Stomach (tissue), 9 donors: ENCODE measurements around the gene GFER. TPM values are rescaled to one million over a fixed set of nuclear protein-coding genes. Genes with fewer than 3 reads are reported as not detected.
A peak's percentile ranks its signal among the peaks of the same experiment; 100 is the strongest.
"Not testable (repeated sequence)": the region's sequence is repeated elsewhere in the genome, so short reads cannot be mapped to it uniquely, and the experiment has no call there.

Source experiments
- DNase-seq, 2 donors: peaks; one replicate each; pipeline versions ENCODE4 v3.0.0 to v3.0.0-alpha.2; 2013 to 2019
- H3K27ac ChIP-seq, 5 donors: fragments of 200-600 bp in 4 of 5; sonication (generic) in 4 of 5; one replicate each; pipeline ENCODE4 v1.5.1; 2013 to 2019; ENCODE audit warnings: mild to moderate bottlenecking in 1 of 5, moderate library complexity in 1 of 5
- H3K27me3 ChIP-seq, 3 donors: fragments of 200-600 bp; sonication (generic); one replicate each; pipeline ENCODE4 v1.5.1; 2017 to 2019; ENCODE audit warnings: mixed run types in 1 of 3
- H3K36me3 ChIP-seq, 4 donors: fragments of 200-600 bp; sonication (generic); 1 replicate in 3 of 4; 2 replicates in 1 of 4; pipeline ENCODE4 v1.5.1; 2016 to 2019
- H3K4me1 ChIP-seq, 4 donors: fragments of 200-600 bp; sonication (generic); one replicate each; pipeline ENCODE4 v1.5.1; 2016 to 2019
- H3K4me3 ChIP-seq, 4 donors: fragments of 200-600 bp; sonication (generic) in 3 of 4; one replicate each; pipeline ENCODE4 v1.5.1; 2016 to 2019; ENCODE audit warnings: mild to moderate bottlenecking in 1 of 4
- H3K9me3 ChIP-seq, 4 donors: fragments of 200-600 bp; sonication (generic); one replicate each; pipeline ENCODE4 v1.5.1; 2016 to 2019
- EP300 ChIP-seq: sonication (generic); formaldehyde crosslinking; IDR thresholded peaks from one replicate; pipeline ENCODE4 v1.6.1; 2017; ENCODE audit warnings: antibody characterized with exemption
- POLR2A ChIP-seq, 4 donors: fragments of 450-650 bp; IDR thresholded peaks; one replicate each; pipeline ENCODE4 v1.6.1; 2016; ENCODE audit warnings: antibody characterized with exemption in 4 of 4, control low read depth in 2 of 4, mild to moderate bottlenecking in 1 of 4, moderate library complexity in 1 of 4
- POLR2AphosphoS5 ChIP-seq, 3 donors: sonication (generic); formaldehyde crosslinking; IDR thresholded peaks; one replicate each; pipeline ENCODE4 v1.6.1; 2016; ENCODE audit warnings: antibody characterized with exemption in 3 of 3
- WGBS, 5 donors: extraction: QIAGEN DNeasy Blood & Tissue Kit in 3 of 5; methylation state at CpG; one replicate each; pipeline versions ENCODE4 v1.1.5 to v1.1.7; 2013 to 2018; 5-methylcytosine and 5-hydroxymethylcytosine counted together
- intact Hi-C: fragments of 100-400 bp; cut with DNase I; formaldehyde crosslinking; loops from one replicate; pipeline ENCODE4 v1.15.1; 2023; ENCODE audit warnings: low total_unique reads
- polyA plus RNA-seq, 3 donors: library from polyadenylated mRNA; stranded (reverse); fragments of 200-250 nt; gene quantifications; one replicate each; pipeline ENCODE4 v1.2.3, GENCODE V29; 2013
- total RNA-seq, 5 donors: library from RNA; depleted of rRNA; stranded (reverse); fragments of >200 nt; gene quantifications; one replicate each; pipeline versions ENCODE4 v1.1.0 to v1.2.3, GENCODE V29; 2014 to 2016
- TF ChIP-seq, protein P1 (sequence below), 7 experiments: fragments of 450-650 bp in 4 of 7; fragments of 200-600 bp in 3 of 7; sonication (generic) in 3 of 7; IDR thresholded peaks; one replicate each; pipeline ENCODE4 v1.5.1; 2016 to 2019; ENCODE audit warnings: antibody characterized with exemption in 7 of 7, control low read depth in 2 of 7, mild to moderate bottlenecking in 1 of 7
- donor health status: healthy with polysubstance abuse.
- donor health status: Bipolar disorder and iron deficiency.
- donor health status: healthy.

The GFER gene
- total and polyA plus RNA-seq, 8 donors, result 3.1 to 313 (median 33.6) TPM

DNA sequence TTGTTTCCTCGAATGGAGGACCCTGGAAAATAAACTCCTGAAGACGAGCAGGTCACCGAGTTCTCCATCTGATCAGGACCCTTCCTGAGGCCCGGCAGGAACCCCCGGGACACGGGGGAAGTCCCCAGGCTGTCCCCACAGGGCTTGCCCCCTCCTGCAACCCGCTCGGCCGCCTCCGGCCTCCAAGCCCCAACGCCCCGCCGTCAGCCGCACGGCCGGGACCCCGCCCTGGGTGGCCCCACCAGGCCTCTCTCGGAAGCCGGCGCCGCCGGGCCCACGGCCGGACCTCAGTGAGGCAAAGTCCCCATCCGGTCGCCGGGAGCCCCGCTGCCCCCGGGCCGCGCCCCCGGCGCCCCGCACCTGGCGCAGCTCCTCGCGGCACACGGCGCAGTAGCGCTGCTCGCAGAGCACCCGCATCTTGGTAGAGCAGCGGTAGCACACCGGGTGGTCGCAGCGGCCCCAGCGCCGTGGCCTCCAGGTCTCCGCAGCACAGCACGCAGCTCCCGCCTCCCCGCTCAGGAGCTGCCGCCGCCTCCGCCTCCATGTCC lies 25.2 kb downstream of the GFER start:
- H3K27ac ChIP-seq, result peak overlapping the region; percentile 90 to 96 (median 95)
- peaks cover 54 to 58% (median 57%) of the 10 kb centered on the region in 4 donors for H3K4me1 ChIP-seq
- TF ChIP-seq, protein P1, sequence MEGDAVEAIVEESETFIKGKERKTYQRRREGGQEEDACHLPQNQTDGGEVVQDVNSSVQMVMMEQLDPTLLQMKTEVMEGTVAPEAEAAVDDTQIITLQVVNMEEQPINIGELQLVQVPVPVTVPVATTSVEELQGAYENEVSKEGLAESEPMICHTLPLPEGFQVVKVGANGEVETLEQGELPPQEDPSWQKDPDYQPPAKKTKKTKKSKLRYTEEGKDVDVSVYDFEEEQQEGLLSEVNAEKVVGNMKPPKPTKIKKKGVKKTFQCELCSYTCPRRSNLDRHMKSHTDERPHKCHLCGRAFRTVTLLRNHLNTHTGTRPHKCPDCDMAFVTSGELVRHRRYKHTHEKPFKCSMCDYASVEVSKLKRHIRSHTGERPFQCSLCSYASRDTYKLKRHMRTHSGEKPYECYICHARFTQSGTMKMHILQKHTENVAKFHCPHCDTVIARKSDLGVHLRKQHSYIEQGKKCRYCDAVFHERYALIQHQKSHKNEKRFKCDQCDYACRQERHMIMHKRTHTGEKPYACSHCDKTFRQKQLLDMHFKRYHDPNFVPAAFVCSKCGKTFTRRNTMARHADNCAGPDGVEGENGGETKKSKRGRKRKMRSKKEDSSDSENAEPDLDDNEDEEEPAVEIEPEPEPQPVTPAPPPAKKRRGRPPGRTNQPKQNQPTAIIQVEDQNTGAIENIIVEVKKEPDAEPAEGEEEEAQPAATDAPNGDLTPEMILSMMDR (IDR thresholded peaks at IDR 0.05), result peak in 1 of 7 experiments; percentile 2
- TF ChIP-seq EP300, result no peak
- peak in 1 of 2 donors; percentile 57 for DNase-seq
- H3K4me3 ChIP-seq, result peak overlapping the region; percentile 66 to 96 (median 86)
- H3K36me3 ChIP-seq, result peaks cover 0 to 14% (median 9%) of the 10 kb centered on the region in 4 donors
- H3K27me3 ChIP-seq, result no peaks in the 10 kb centered on the region
- intact Hi-C loops, result no loop called here
- 0 to 2% (median 1%) methylated on average over 19 to 55 of the region's 55 CpGs for WGBS, 5 donors
- H3K9me3 ChIP-seq, result no peaks in the 10 kb centered on the region

DNA sequence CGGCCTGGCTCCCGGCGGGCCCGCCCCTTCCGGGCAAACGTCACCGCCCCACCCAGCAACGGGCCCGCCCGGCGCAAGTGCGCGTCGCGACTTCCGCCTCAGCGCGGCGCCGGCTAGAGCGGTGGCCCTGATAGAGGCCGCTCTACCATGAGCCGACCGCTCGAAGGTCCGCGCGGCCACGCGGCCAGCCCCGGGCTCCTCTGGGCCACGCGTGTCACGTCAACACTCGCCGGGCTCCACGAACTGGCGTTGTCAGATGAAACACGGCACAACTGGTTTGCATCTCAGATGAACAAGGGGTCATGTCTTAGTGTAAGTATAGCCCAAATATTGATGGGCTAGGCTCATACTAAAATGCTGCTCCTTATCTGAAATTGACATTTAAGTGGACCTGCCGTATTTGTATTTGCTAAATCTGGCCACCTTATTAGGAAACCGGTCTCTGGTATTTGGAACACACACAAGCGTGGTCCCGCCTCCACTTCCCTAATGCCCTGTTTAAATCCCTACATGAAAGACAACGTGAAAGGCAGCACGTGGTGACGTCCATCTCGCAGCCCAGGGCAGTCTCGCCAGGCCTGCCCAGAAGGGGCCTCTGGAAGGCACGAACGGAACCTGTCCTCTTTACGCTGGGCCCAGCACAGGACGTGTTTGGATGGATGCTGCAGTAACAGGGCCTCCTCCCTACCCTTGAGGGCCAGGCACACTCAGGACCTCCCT lies 26.0 kb downstream of the GFER start, which contains the start of gene ZNF598:
ZNF598 (minus strand) TSS at position 31 of the 720 bp plus-strand sequence.
- peak; percentile 86 to 96 for DNase-seq
- TF ChIP-seq POLR2A (IDR thresholded peaks at IDR 0.05) (peak in 2 of 4 donors; percentile 51 to 81), POLR2AphosphoS5 (IDR thresholded peaks at IDR 0.05) (peak; percentile 77 to 94 (median 94)), EP300 (peak; percentile 30)
- TF ChIP-seq, protein P1 (IDR thresholded peaks at IDR 0.05), result no peak
- Histone ChIP-seq H3K36me3 (peaks cover 0 to 14% (median 7%) of the 10 kb centered on the region in 4 donors), H3K9me3 (no peaks in the 10 kb centered on the region), H3K27ac (peak within 1 kb of the TSS; percentile 92 to 96 (median 95)), H3K27me3 (no peaks in the 10 kb centered on the region), H3K4me3 (peak within 1 kb of the TSS; percentile 66 to 96 (median 86)), H3K4me1 (peaks cover 47 to 52% (median 50%) of the 10 kb centered on the region in 4 donors)
- WGBS, 5 donors, result 0 to 3% (median 1%) methylated on average over 15 to 52 of the region's 52 CpGs
- intact Hi-C loops, result no loop called here

DNA sequence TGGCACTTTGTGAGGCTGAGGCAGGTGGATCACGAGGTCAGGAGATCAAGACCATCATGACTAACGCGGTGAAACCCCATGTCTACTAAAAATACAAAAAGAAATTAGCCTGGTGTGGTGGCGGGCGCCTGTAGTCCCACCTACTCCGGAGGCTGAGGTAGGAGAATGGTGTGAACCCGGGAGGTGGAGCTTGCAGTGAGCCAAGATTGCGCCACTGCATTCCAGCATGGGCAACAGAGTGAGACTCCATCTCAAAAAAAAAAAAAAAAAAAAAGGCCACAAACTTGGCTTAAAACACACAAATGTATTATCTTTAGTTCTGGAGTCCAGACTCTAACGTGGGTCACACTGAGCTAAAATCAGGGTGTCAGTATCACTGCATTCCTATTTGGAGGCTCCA lies 27.7 kb downstream of the GFER start:
- H3K27ac ChIP-seq, DNase-seq, H3K27me3 ChIP-seq, H3K4me3 ChIP-seq, H3K36me3 ChIP-seq, H3K9me3 ChIP-seq, intact Hi-C loops: not testable (repeated sequence)
- peaks cover 29 to 44% (median 33%) of the 10 kb centered on the region in 4 donors for H3K4me1 ChIP-seq
- WGBS, 5 donors, result 86 to 92% (median 87%) methylated on average over 9 of the region's 9 CpGs

DNA sequence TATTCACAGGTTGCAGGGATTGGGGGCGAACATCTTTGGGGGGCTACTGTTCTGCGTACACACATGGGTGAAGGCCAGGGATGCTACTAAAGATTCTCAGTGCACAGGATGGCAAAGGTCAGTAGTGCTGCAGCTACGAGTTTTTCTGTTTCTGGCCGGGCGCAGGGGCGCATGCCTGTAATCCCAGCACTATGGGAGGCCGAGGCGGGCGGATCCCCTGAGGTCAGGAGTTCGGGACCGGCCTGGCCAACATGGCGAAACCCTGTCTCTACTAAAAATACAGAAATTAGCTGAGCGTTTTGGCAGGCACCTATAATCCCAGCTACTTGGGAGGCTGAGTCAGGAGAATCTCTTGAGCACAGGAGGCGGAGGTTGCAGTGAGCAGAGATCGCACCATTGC lies 29.5 kb downstream of the GFER start:
- DNase-seq, result no peak
- H3K4me3 ChIP-seq, result no peak overlapping the region
- intact Hi-C loops, result no loop called here
- WGBS, 5 donors, result 86 to 95% (median 93%) methylated on average over 15 of the region's 15 CpGs
- TF ChIP-seq POLR2AphosphoS5 (IDR thresholded peaks at IDR 0.05) (no peak), POLR2A (IDR thresholded peaks at IDR 0.05) (no peak), EP300 (no peak)
- TF ChIP-seq, protein P1 (IDR thresholded peaks at IDR 0.05), result no peak
- H3K4me1 ChIP-seq, result peaks cover 11 to 26% (median 14%) of the 10 kb centered on the region in 4 donors
- H3K27ac ChIP-seq, result no peak overlapping the region
- H3K36me3 ChIP-seq, result no peaks in the 10 kb centered on the region
- H3K27me3 ChIP-seq, result peaks cover 0 to 10% (median 0%) of the 10 kb centered on the region in 3 donors
- H3K9me3 ChIP-seq, result no peaks in the 10 kb centered on the region
